MCF 10A (cell line): Measurements from ENCODE around the gene ABCA8. TPM values are rescaled to one million over a fixed set of nuclear protein-coding genes. Genes with fewer than 3 reads are reported as not detected.

Experiments
- BruUV-seq: library from RNA; stranded (reverse); fragments of 400-500 nt; replicated peaks from 2 replicates; lab custom pipeline; 2021; lab: Mats Ljungman, UMichigan
- CTCF ChIA-PET: fragments of 300-600 bp; sonication (Branson Sonifier 250); formaldehyde crosslinking; extraction: SDS; loops from one replicate; lab custom pipeline; 2021; ENCODE audit warnings: antibody characterized with exemption, inconsistent platforms; lab: Yijun Ruan, JAX
- POLR2A ChIA-PET: fragments of 300-600, 350-650 bp; sonication (Branson Sonifier 250); formaldehyde crosslinking; extraction: SDS; loops from one replicate; lab custom pipeline; 2020; ENCODE audit warnings: antibody characterized with exemption, inconsistent platforms; lab: Yijun Ruan, JAX
- DNase-seq: peaks from one replicate; pipeline ENCODE4 v3.0.0-alpha.2; 2018; ENCODE audit not compliant: unreplicated experiment
- H3K27ac Mint-ChIP-seq: one replicate; pipeline ENCODE4 v1.8.0; 2022; ENCODE audit warnings: mild to moderate bottlenecking, low read depth, mixed read lengths; ENCODE audit not compliant: unreplicated experiment
- H3K27me3 Mint-ChIP-seq: one replicate; pipeline ENCODE4 v1.8.0; 2022; ENCODE audit warnings: mixed read lengths; ENCODE audit not compliant: insufficient read depth, unreplicated experiment
- H3K36me3 Mint-ChIP-seq: one replicate; pipeline ENCODE4 v1.8.0; 2022; ENCODE audit warnings: mild to moderate bottlenecking, moderate library complexity, mixed read lengths; ENCODE audit not compliant: insufficient read depth, unreplicated experiment
- H3K4me1 Mint-ChIP-seq: one replicate; pipeline ENCODE4 v1.8.0; 2022; ENCODE audit warnings: mixed read lengths; ENCODE audit not compliant: insufficient read depth, unreplicated experiment
- H3K4me3 Mint-ChIP-seq: one replicate; pipeline ENCODE4 v1.8.0; 2022; ENCODE audit warnings: mild to moderate bottlenecking, moderate library complexity, mixed read lengths; ENCODE audit not compliant: unreplicated experiment
- H3K9me3 Mint-ChIP-seq: one replicate; pipeline ENCODE4 v1.8.0; 2022; ENCODE audit warnings: mixed read lengths; ENCODE audit not compliant: unreplicated experiment
- CTCF ChIP-seq: fragments of 200-600 bp; IDR thresholded peaks from one replicate; pipeline ENCODE4 v1.8.0; 2022; ENCODE audit warnings: antibody characterized with exemption, mild to moderate bottlenecking; ENCODE audit not compliant: unreplicated experiment
- intact Hi-C: fragments of 100-400 bp; cut with micrococcal nuclease; formaldehyde crosslinking; loops from 2 replicates; pipeline ENCODE4 v1.14.1; 2022
- total RNA-seq: library from RNA; stranded (reverse); gene quantifications from 2 replicates; pipeline ENCODE4 v1.2.3, GENCODE V29; 2022

ABCA8 gene
- total RNA-seq, 1 experiment from 2014 or later, result 1.5 TPM

DNA sequence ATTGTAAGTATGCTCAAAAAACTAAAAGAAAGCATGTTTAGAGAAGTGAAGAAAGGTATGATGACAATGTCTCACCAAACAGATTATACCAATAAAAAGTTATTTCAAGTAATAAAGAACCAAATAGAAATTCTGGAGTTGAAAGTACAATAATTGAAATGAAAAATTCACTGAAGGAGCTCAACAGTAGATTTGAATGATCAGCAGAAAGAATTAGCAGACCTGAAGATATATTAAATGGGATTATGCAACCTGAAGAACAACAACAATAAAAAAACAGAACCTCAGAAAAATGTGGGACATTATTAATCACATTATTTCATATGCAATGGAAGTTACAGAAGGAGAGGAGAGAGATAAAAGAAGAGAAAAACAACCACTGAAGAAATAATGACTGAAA is 57.6 kb downstream of the ABCA8 start:
- Mint-ChIP-seq H3K9me3 (peaks cover 7% of the 10 kb centered on the region), H3K27ac (no peak overlapping the region), H3K4me3 (no peak overlapping the region), H3K36me3 (no peaks in the 10 kb centered on the region), H3K27me3 (no peaks in the 10 kb centered on the region), H3K4me1 (no peaks in the 10 kb centered on the region)
- DNase-seq, result no peak
- intact Hi-C loops, result no loop called here
- CTCF ChIA-PET, result interaction anchor here (1.6 kb wide), 1 partner anchor 9 kb away, joined by 4 read pairs; no protein-coding TSS in a partner anchor
- TF ChIP-seq CTCF, result no peak
- POLR2A ChIA-PET, result interaction anchor here (1.4 kb wide), 1 partner anchor 11 kb away, joined by 5 read pairs; no protein-coding TSS in a partner anchor
- BruUV-seq, result no TSS peak

GRCh38 chr17:68892658-68893057 is 62.5 kb downstream of the ABCA8 start:
- ChIA-PET CTCF (interaction anchor here (1.1 kb wide), 1 partner anchor 48 kb away, joined by 3 read pairs; no protein-coding TSS in a partner anchor), POLR2A (no interaction called here)
- DNase-seq, result no peak
- H3K27me3 Mint-ChIP-seq, result no peaks in the 10 kb centered on the region
- no peak overlapping the region for H3K27ac Mint-ChIP-seq
- no peaks in the 10 kb centered on the region for H3K36me3 Mint-ChIP-seq
- peaks cover 4% of the 10 kb centered on the region for H3K9me3 Mint-ChIP-seq
- no peak overlapping the region for H3K4me3 Mint-ChIP-seq
- no peak for TF ChIP-seq CTCF
- intact Hi-C loops, result no loop called here
- no peaks in the 10 kb centered on the region for H3K4me1 Mint-ChIP-seq
- BruUV-seq, result no TSS peak

- Mint-ChIP-seq H3K4me1 (no peaks in the 10 kb centered on the region), H3K36me3 (no peaks in the 10 kb centered on the region), H3K4me3 (no peak overlapping the region), H3K27ac (no peak overlapping the region), H3K27me3 (no peaks in the 10 kb centered on the region), H3K9me3 (no peaks in the 10 kb centered on the region)
- intact Hi-C loops, result no loop called here
- DNase-seq, result no peak
- POLR2A ChIA-PET, result no interaction called here
- TF ChIP-seq CTCF, result no peak
- CTCF ChIA-PET, result interaction anchor here (0.8 to 1.1 kb wide), 2 partner anchors 13 to 47 kb away, joined by 3 read pairs; no protein-coding TSS in a partner anchor
- no TSS peak for BruUV-seq
Measured at GRCh38 chr17:68892193-68892592, 63.0 kb downstream of the ABCA8 start.

- CTCF ChIA-PET, result interaction anchor here (0.6 kb wide), 1 partner anchor 391 kb away, joined by 3 read pairs; no protein-coding TSS in a partner anchor
- no peak for DNase-seq
Measured at GRCh38 chr17:68886401-68886800, 68.8 kb downstream of the ABCA8 start.

More at GRCh38 chr17:68886401-68886800, 68.8 kb downstream of the ABCA8 start:
- Mint-ChIP-seq H3K27me3 (no peaks in the 10 kb centered on the region), H3K27ac (no peak overlapping the region), H3K9me3 (no peaks in the 10 kb centered on the region), H3K4me3 (no peak overlapping the region), H3K4me1 (peaks cover 5% of the 10 kb centered on the region), H3K36me3 (no peaks in the 10 kb centered on the region)
- no TSS peak for BruUV-seq
- intact Hi-C loops, result no loop called here
- POLR2A ChIA-PET, result interaction anchor here (0.6 kb wide), 1 partner anchor 25 kb away, joined by 3 read pairs; no protein-coding TSS in a partner anchor
- no peak for TF ChIP-seq CTCF
